ENCODE data around the gene RILPL2.

- TF ChIP-seq CTCF (conservative IDR thresholded peaks at IDR 0.05), result no peak
- TF ChIP-seq ZFX (IDR thresholded peaks at IDR 0.05), result no peak
Measured at GRCh38 chr12:123396543-123396942, 39.9 kb downstream of the RILPL2 start.

Measured in C4-2B (cell line).